ENCODE results near the gene TTLL5.

DNA sequence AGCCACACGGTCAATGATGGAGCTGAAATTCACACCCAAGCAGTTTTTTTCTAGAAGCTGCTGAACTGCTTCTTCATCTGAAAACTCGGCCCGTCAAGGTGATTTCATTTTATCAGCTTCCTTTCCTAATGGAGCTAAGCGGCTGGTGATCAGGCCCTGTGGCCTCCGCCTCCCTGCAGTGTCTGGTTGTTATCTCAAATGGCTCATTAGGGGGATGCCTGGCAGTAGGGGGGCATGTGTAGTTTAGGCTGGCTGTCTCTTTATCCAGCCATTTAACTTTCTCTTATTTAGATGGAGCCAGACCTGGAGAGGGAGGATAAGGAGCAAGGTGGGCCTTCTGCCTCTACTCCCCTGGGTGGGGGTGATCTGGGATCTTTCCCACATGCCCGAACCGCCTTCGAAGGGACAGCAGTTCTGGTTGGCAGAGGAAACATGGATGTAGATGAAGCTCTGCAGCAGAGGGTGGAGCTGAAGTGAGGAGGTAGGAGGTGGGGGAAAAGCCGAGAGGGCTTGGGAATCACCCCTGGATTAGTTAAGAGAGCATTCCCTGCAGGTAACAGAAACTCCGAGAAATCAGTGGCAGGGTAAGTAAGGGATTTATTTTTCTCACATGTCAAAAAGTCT lies 256.4 kb downstream of the TTLL5 start:
- TF ChIP-seq CTCF (IDR thresholded peaks at IDR 0.05) (no peak), POLR2AphosphoS5 (IDR thresholded peaks at IDR 0.05) (no peak), POLR2A (IDR thresholded peaks at IDR 0.05) (no peak)
